ENCODE data around the gene STK39.
"Not testable (repeated sequence)": the region's sequence is repeated elsewhere in the genome, so short reads cannot be mapped to it uniquely, and the experiment has no call there.

STK39 gene

DNA sequence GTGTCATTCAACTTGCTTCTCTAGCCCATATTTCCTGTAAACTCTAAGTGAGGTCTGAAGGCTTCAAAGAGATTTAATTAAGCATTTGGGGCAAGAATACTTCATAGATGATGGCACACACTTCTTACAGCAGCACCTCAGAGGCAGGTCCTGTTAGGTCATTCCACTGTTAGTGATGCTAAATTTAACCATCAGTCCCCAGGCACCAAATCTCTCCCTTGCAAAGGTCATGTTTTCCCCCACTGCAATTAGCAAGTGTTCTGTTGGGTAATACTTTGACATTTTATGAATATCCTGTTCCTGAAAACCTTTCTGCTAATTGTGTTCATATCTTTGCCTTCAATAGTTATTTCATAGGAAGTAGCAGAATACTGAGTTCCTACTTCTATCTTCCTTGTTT, 117.0 kb downstream of the STK39 start:
- no peak for DNase-seq

DNA sequence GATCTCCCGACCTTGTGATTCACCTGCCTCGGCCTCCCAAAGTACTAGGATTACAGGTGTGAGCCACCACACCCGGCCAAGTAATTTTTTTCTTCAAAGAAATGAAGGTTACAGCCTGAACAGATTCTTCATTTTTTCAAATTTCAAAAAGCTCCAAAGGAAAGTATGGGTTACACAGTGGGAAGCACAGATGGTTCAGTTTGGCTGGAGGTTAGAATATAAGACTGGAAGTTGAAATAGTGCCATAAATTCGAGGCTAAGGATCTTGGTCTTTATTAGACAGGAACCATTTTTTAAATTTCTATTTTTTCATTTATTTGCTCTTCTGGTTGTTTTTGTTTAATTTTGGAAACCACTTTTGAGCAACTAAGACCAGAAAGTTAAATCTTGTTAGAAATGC, 120.0 kb downstream of the STK39 start:
- no peak for DNase-seq

DNA sequence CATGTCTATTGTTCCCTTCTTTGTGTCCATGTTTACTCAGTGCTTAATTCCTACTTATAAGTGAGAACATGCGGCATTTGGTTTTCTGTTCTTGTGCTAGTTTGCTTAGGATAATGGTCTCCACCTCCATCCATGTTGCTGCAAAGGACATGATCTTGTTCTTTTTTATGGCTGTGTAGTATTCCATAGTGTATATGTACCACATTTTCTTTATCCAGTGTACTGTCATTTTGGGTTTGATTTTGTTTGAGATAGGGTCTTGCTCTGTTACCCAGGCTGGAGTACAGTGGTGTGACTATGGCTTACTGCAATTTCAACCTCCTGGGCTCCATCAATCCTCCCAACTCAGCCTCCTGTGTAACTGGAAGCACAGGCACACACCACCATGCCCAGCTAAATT, 125.2 kb downstream of the STK39 start:
- not testable (repeated sequence) for DNase-seq

DNA sequence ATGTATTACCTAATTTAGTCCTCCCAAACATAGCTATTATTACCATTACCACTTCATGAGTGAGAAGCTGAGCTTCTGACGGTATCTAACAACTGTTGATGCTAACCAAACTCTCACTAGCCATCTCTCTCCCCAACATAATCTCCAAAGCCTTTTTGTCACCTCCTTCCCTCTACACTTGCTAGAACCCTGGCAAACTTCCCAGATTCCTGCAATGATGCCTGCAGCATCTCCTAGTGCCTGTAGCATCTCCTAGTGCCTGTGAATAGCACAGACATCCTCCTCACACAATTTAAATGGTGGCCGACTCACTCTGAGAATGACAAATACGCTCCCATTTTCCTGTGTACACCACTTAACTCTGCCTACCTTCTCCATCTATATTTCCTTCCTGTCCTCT, 126.7 kb downstream of the STK39 start:
- no peak for DNase-seq

DNA sequence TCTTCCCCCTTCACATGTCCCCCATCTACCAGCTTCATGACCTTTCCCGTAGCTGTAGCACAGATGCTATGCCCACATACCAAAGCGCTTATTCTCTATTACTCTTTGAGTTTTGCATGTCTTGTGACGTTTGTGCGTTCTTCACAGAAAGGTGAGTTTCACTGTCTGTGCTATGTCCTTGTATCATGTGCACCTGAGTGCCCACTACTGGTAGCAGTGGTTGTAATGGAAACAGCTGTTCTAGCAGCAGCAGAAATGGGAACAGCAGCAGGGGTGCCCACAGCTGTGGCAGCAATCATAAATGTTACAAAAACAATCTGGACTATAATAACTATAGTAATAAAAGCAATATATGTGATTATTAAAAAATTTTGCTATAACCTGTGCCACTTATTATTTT, 127.1 kb downstream of the STK39 start:
- no peak for DNase-seq

DNA sequence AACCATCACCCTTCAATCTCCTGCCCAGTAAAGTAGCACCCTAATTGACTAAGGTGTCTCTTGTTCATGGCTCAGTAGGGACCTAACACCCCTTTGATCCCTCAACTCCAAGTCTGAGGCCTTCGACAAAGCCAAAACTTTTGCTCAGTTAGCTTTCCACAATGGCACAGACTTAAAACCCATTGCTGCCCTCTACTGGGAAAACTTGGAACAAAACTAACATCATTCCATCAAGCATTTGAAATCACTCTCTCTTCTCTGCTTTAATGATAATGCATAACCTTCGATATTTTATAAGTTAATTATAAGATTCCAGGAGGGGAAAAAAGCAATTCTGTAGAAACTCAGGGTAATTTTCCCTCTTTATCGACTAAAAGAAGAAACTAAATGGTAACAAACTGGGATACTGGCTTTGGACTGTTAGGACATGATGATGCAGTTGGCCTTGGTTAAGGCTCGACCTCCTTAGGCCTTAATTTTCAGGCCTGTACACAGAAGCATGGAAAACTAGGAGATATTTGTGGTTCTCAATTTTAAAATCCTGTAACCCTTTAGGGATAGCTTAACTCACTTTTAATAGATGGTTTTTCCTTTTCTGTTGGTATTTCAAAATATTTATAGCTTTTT, 127.8 kb downstream of the STK39 start:
- DNase-seq: no peak

DNA sequence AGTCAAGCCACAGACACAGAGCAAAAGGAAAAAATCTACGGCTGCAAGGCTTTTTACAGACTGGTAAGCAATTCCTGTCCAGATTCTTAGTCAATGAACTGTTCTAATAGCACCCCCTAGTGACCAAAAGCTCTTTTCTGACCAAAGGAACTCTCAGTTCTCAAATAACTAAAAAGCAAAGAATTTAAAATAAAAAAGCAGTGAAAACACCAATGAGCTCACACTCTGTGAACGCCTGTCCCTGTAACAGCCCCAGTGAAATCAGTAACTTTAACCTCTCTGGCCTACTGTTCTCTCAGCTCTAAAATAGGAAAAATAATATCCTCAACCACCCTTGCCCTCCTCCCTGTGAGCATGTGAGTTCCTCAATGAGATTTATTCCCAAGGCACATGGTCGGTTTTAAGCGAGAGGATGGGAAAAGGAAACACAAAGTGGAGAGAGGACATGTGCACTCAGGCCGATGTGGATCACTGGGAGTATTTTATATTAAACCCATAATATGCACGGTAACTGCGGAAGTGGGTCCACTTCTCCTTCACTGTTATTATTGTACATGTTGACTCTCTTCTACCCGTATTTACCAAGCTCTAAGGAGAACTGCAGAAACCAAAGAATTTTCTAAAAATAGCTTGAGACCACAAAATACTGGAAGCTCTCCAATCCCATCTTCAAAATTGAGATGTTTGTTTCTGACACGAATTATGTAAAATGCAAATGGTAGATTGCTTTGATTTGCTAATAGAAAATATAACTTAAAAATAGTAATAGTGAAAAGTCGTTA, 128.5 kb downstream of the STK39 start:
- no peak for DNase-seq

DNA sequence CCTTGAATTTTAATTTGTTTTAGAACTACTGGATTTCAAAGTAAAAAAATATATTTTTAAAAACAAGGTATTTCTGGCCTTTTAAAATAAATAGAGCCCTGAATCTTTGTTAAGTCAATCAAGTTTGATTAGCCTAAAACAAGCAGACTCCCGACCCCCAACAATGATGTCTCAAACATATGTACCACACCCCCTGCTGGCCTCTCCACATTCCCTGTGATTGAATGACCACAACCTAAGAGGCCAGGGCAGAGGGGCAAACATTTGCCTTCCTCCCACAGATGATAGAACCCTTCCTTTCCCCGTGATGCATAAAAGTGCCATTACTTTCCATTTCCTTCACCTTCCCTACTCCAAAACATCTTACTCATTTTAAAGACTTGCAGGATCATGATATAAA, 130.9 kb downstream of the STK39 start:
- no peak for DNase-seq

DNA sequence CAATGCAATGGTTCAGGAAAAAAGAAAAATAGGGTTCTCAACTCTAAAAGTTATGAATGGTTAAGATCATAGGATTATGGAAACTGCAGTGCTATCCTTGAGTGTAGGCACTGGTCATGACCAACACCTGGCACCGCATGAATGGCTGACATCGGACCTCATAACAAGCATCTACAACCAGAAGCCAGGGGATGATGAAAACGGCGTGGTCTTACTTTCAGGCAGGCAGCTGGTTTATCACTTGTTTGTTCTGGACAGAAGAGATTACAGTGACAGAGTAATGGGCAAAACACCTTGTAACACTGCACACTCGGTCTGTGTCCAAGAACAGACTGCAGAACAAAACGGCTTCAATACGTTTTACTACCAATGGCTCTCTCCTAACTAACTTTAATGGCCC, 132.8 kb downstream of the STK39 start:
- DNase-seq: no peak

DNA sequence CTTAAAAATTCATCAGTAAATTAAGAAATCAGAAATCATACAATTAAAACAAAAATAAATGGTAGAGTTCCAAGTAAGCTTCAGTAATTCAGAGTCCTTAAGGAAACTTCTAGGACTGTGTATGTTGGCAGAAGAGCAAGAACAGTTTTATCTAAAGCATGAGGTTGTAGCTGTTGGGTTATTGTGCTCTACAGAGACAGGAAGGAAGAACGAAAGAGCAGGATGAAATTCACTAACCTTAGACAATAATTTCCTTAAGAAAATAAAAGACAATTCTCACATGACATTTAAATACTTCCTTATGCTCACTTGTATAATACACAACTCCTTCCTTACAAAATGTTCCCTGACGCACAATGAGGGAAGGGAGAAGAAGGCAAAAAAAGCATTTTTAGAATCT, 133.4 kb downstream of the STK39 start:
- DNase-seq: no peak

DNA sequence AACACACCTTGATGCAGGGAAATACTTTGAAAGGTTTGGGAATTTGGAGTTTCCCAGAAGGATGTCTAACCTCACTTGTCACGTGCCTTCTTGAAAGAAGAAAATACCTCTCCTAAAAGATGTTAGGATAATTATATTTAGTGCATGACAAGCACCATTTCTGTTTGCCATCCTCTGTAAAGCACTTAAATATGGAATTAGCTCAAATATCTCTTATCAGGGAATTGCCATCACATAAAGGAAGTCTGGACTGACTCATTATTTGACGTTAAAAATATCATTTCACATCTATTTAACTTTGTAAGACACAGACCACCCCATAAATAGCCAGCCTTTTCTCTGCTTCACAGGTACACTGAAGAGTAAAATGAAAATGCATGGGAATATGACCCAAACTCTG, 140.1 kb downstream of the STK39 start:
- no peak for DNase-seq

DNA sequence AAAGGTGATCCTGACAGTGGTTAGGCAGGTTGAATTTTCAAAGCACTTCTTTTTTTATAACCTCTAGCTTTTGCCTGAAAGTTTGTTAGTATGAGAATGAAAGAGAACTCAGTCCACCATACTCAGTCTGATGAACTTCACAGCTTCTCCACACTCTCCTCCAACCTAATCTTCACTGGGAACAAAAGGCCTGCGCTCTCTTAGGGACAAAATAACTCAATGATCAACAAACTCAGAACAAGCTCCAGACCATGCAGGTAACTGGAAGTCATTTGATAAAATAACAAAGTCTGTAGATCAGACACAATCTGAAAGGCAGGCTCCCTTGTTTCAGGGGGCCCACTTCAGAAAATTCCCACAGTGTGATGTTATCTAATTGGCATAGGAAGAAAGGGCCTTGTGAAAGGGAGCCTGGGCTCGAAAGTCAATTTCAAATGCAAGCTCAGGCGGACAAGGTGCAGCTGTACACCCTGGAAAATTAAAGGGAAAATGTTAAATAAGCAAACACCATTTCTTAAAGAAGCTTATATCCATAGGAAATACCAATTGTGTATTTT, 142.2 kb downstream of the STK39 start:
- no peak for DNase-seq

DNA sequence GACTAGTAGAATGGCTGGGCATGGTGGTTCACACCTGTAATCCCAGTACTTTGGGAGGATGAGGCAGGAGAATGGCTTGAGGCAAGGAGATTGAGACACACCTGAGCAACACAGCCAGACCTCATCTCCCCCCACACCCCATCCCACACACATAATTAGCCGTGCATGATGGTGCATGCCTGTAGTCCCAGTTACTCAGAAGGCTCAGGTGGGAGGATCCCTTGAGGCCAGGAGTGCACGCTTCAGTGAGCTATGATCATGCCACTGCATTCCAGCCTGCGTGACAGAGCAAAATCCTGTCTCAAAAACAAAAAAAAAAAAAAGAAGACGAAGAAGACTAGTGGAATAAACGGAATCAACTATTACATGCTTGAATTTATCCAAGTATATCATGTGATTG, 150.0 kb downstream of the STK39 start:
- DNase-seq: no peak

DNA sequence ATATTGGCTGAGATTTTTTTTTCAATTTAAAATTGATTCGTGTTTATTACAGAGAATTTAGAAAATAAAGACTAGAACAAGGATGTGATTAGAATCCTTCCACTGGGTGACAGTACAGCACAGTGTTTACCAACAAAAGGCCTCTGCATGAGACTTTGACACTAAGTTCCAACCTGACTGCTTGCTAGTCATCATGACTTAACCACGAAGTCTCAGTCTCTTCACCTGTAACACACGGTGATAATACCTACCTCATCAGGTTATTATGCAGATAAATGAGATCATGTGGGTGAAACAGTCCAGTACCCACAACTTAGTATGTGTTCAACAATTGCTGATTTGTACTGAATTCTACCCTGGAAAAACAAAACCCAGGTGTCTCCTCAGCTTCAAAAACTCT, 151.2 kb downstream of the STK39 start:
- no peak for DNase-seq

DNA sequence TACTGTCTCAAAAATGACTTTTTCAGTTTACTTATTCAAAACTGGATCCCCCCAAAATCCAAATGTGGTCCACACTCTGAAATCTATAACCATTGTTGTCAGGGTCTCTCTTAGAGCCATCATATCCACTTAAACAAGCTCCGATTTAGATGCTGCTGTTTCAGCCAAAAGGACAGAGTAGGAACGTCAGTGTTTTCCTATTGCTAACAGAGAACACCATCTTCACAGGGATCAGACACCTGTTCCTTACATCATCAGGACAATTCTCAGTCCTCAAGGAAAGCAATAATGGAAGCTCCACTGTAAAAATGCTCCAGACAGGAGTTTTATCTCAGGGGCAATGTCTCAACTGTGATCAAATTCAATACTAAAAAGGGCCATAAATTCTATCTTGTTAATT, 155.4 kb downstream of the STK39 start:
- no peak for DNase-seq

DNA sequence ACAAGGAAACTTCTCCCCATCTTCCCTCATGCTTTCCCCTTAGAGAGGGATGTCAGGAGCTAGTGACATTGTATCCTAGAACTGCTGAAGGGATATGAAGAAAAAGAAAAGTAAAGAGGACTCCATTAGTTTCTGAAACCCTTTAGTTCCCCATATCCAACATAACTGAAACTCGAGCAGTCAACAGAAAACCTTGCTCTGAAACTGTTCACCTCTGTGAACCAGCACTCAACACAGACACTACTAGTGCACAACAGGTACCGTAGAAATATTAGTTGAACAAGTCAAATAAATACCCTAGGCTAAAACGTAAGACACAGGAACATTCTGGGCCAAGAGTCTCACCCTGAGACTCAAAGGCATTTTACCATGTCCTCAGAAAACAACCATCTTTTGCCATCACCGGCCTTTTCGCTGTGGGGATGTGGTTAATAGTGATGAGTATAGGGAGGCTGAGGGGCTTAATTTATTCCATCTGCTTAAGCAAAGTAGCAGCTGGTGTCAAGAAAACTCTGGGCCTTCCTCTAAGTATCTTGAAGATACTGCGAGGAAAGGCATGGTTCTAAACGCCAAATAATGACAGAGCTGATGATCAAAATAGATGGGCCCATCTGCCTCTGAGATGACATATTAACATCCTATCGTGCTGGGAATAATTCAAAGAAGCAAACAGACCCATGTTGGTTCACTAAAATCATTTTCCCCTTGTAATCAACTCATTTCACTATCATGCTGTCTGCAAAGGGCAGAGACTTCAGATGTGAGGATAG, 156.8 kb downstream of the STK39 start:
- no peak for DNase-seq

DNA sequence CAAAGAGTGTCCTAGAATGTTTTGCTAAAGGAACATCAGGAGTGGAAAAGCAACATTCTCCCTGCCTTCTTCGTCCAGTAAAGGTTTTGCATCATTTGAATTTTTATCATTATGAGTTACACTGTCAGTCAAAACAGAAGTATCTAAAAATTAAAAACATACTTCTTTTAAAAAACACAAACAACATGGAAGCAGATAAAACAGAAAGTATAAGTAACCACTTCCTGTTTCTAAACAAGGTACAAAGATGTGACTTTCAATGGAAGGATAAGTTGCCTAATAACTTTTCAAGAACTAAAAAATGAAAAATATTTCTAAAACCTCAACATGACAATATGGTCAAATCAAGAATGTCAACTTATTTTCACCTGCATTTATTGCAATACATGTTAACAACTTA, 158.2 kb downstream of the STK39 start:
- no peak for DNase-seq

DNA sequence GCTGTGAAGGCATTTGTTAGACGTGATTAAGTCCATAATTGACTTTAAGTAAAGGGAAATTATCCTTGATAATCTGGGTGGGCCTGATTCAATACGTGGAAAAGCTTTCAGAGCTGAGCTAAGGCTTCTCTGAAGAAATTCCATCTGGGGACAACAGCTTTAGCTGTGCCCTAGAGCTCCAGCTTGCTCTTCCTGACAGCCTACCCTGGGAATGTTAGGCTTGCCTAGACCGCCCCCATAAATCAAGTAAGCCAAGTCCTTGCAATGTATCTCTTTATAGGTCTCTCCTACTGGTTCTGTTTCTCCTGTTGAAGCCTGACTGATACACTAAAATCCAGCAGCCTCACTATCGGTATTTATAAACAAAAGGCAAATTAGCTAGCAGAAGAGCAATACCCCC, 160.0 kb downstream of the STK39 start:
- no peak for DNase-seq

DNA sequence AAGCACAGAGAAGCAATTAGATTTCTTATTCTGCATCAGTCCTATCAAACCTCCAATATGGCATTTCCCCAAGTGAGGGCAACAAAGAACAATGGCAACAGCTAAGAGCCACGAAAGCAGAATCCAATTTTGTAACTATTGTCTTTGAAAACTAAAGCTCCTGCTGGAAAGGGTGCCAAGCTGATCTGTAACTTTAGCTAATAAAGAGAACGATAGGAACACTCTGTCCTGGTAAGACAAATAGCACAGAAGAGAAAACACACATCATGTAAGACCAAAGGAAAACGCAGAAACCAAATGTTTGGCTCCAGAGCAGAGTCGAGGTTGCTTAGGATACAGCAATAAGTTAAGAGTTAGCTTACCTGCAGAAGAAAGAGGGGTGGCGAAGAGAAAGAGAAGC, 160.5 kb downstream of the STK39 start:
- DNase-seq: no peak

DNA sequence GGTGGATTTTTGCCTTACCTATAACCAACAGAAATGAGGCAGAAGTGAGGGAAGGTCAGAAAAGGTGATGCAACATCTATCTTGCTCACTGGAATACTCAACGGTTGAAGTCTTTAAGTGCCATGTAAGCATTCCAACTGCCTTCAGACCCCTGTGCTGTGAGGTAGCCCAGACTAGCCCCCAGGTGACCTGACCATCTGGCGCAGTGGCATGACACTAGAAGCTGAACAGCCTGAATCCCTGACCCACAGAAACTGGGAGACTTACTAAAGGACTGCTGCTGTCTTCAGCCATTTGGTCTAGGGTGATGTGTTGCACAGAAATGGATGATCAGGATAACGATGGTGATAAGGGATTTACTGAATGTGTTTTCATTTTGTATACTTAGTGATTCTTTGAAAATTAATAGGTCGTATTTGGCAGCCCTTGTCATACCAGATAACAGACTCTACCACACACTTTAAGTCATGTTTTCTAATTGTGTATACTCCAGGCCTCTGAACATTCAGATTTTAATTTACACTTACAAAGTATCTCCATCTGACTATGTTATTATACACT, 161.5 kb downstream of the STK39 start:
- DNase-seq: no peak

DNA sequence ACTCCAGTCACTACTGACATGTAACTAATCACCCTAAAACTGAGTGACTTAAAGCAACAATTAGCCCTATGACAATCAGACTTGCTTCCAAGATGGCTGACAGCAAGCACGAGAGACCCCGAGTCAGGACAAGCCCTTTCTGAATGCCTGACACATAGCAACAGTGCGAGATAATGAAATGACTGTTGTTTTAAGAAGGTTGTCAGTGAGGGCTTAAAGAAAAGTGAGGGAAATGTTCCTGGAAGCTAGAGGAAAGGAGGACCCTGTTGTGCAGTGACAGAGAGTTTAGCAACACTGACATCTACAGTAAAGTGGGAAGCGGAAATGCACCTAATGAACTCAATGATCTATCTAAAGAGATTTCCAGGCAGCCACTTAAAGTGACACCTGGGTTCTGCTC, 163.1 kb downstream of the STK39 start:
- DNase-seq: no peak

DNA sequence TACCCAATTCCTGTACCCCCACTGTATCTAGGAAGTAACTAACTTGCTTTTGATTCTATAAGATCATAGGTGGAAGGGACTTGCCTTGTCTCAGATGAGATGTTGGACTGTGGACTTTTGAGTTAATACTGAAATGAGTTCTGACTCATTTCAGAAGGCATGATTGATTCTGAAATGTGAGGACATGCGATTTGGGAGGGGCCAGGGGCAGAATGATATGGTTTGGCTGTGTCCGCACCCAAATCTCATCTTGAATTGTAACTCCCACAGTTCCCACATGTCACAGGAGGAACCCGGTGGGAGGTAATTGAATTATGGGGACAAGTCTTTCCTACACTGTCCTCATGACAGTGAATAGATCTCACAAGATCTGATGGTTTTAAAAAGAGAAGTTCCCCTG, 165.9 kb downstream of the STK39 start:
- DNase-seq: not testable (repeated sequence)

DNA sequence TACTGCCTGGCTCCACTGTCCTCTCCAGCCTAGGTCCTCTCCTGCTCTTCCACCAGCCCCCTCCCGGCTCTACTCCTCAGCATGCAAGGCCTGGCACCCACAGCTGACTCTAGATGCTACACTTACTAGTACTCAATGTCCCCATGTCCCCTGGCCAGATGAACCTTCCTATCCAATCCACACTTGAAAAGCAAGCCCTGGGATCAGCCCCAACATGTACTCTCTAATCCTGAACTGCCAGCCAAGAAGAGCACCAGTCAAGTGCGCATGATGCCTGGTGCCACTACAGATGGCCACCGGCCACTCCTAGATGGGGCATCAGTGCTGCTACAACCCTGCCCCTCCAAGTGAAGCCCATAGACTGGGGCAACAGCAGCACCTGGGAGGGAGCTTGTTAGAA, 168.2 kb downstream of the STK39 start:
- no peak for DNase-seq

DNA sequence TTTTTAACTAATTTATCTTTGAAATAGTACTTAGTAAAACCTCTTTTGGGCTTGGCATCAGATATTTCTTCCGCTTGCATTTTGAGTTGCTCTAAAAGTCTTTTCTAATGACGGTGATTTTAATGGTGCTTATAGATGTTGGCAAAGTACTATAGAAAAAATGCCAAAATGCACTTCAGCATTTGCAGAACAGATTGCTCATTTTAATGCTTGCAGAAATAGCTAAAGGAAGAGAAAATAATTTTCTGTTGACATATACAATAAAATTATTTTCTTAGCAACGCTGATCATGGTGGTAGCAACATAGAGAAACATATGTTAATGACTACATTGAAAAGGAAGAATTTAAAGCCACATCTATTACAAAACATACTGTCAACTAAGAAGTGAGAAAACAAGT, 170.7 kb downstream of the STK39 start:
- DNase-seq: no peak
